ENCODE results near the gene PBX3.

DNA sequence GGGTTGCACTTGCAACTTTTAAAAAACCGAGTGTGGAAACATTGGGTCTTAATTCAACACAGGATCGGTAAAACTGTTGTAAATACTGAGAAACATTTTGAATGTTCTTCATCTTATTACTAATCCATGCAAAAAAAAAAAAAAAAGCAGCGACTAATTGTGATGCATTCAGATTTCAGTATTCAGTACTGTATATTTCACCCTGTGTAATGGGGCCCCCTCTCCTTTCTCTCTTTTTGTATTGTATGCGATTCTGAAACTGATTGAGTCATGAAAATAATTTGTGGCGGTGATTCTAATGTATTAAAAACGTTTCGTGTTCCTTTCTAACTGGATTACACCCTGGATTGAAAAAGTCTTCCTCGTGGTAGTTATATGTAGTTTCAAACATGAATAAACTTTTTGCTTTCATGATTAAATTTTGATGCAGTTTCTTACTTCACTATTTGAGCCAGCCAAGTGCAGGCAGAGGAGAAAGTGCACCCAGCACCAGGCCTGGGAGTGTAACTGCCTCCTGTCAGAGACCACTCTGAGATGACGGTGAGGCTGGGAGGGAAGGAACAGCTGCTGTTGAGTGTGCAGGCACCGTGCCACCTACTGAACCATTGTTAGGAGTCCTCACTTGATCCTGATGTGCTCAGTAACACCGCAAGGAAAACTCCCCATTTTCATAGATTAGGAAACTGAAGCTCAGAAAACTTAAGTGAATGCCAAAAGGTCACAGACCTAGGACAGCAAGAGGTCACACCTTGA is 220.0 kb downstream of the PBX3 start:
- TF ChIP-seq TAF1 (conservative IDR thresholded peaks at IDR 0.05): no peak
- no peak for TF ChIP-seq CTCF (IDR thresholded peaks at IDR 0.05; ENCODE audit: low read depth, low read length, missing input control)
- TF ChIP-seq, protein P1, sequence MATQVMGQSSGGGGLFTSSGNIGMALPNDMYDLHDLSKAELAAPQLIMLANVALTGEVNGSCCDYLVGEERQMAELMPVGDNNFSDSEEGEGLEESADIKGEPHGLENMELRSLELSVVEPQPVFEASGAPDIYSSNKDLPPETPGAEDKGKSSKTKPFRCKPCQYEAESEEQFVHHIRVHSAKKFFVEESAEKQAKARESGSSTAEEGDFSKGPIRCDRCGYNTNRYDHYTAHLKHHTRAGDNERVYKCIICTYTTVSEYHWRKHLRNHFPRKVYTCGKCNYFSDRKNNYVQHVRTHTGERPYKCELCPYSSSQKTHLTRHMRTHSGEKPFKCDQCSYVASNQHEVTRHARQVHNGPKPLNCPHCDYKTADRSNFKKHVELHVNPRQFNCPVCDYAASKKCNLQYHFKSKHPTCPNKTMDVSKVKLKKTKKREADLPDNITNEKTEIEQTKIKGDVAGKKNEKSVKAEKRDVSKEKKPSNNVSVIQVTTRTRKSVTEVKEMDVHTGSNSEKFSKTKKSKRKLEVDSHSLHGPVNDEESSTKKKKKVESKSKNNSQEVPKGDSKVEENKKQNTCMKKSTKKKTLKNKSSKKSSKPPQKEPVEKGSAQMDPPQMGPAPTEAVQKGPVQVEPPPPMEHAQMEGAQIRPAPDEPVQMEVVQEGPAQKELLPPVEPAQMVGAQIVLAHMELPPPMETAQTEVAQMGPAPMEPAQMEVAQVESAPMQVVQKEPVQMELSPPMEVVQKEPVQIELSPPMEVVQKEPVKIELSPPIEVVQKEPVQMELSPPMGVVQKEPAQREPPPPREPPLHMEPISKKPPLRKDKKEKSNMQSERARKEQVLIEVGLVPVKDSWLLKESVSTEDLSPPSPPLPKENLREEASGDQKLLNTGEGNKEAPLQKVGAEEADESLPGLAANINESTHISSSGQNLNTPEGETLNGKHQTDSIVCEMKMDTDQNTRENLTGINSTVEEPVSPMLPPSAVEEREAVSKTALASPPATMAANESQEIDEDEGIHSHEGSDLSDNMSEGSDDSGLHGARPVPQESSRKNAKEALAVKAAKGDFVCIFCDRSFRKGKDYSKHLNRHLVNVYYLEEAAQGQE (IDR thresholded peaks at IDR 0.05): no peak
- TF ChIP-seq, protein P2, sequence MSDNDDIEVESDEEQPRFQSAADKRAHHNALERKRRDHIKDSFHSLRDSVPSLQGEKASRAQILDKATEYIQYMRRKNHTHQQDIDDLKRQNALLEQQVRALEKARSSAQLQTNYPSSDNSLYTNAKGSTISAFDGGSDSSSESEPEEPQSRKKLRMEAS (IDR thresholded peaks at IDR 0.05): no peak
